Measurements from ENCODE around the gene SPCS1. TPM values are rescaled to one million over a fixed set of nuclear protein-coding genes. Genes with fewer than 3 reads are reported as not detected.
A peak's percentile ranks its signal among the peaks of the same experiment; 100 is the strongest.
"Not testable (repeated sequence)": the region's sequence is repeated elsewhere in the genome, so short reads cannot be mapped to it uniquely, and the experiment has no call there.

SPCS1 gene
- total RNA-seq, 1 donor from 2014 or later: 87.9 TPM

- DNase-seq (ENCODE audit: low spot score): no peak
Measured at GRCh38 chr3:52694528-52695189, 11.2 kb upstream of the SPCS1 start.

- DNase-seq (ENCODE audit: low spot score): no peak
Measured at GRCh38 chr3:52695798-52696671, 9.9 kb upstream of the SPCS1 start.

GRCh38 chr3:52696830-52697631 is 8.9 kb upstream of the SPCS1 start:
- no peak for DNase-seq (ENCODE audit: low spot score)

- DNase-seq (ENCODE audit: low spot score): no peak
Measured at GRCh38 chr3:52697632-52697965, 8.3 kb upstream of the SPCS1 start.

- no peak for DNase-seq (ENCODE audit: low spot score)
Measured at GRCh38 chr3:52703341-52703740, 2.6 kb upstream of the SPCS1 start.

GRCh38 chr3:52704611-52705437 is 1.1 kb upstream of the SPCS1 start:
- peak; percentile 33 for DNase-seq (ENCODE audit: low spot score)

- DNase-seq (ENCODE audit: low spot score): no peak
Measured at GRCh38 chr3:52705438-52705687, 543 bp upstream of the SPCS1 start.

- no peak for DNase-seq (ENCODE audit: low spot score)
Measured at GRCh38 chr3:52707585-52707984, 1.7 kb downstream of the SPCS1 start.

GRCh38 chr3:52710512-52710911 is 4.6 kb downstream of the SPCS1 start:
- DNase-seq (ENCODE audit: low spot score): no peak

GRCh38 chr3:52712291-52713212 is 6.6 kb downstream of the SPCS1 start:
- DNase-seq (ENCODE audit: low spot score): no peak

GRCh38 chr3:52714335-52715302 is 8.7 kb downstream of the SPCS1 start:
- DNase-seq (ENCODE audit: low spot score): no peak

- no peak for DNase-seq (ENCODE audit: low spot score)
Measured at GRCh38 chr3:52715714-52716305, 9.9 kb downstream of the SPCS1 start.

- no peak for DNase-seq (ENCODE audit: low spot score)
Measured at GRCh38 chr3:52719618-52720017, 13.7 kb downstream of the SPCS1 start.

- DNase-seq (ENCODE audit: low spot score): peak; percentile 16
Measured at GRCh38 chr3:52721002-52721729, 15.3 kb downstream of the SPCS1 start.

- DNase-seq (ENCODE audit: low spot score): no peak
Measured at GRCh38 chr3:52721730-52722008, 15.8 kb downstream of the SPCS1 start.

- no peak for DNase-seq (ENCODE audit: low spot score)
Measured at GRCh38 chr3:52722491-52722890, 16.6 kb downstream of the SPCS1 start.

GRCh38 chr3:52723935-52724334 is 18.0 kb downstream of the SPCS1 start:
- no peak for DNase-seq (ENCODE audit: low spot score)

GRCh38 chr3:52724511-52724910 is 18.6 kb downstream of the SPCS1 start:
- no peak for DNase-seq (ENCODE audit: low spot score)

- not testable (repeated sequence) for DNase-seq (ENCODE audit: low spot score)
Measured at GRCh38 chr3:52728753-52729152, 22.8 kb downstream of the SPCS1 start.

Data from umbilical cord (tissue), 2 donors.